ENCODE data around the gene CXCL13. TPM values are rescaled to one million over a fixed set of nuclear protein-coding genes. Genes with fewer than 3 reads are reported as not detected.
A peak's percentile ranks its signal among the peaks of the same experiment; 100 is the strongest.

The CXCL13 gene
- total and polyA plus RNA-seq, 2 experiments from 2014 or later: not detected

- no peak for DNase-seq
- Histone ChIP-seq H3K4me2 (ENCODE audit: unreplicated experiment) (no peak overlapping the region), H3K4me1 (ENCODE audit: insufficient read depth) (no peaks in the 10 kb centered on the region), H3K27ac (no peak overlapping the region), H4K20me1 (ENCODE audit: insufficient read depth) (no peaks in the 10 kb centered on the region), H3F3A (ENCODE audit: insufficient read depth) (no peaks in the 10 kb centered on the region), H3K79me2 (ENCODE audit: insufficient read depth) (no peaks in the 10 kb centered on the region), H2AFZ (no peak overlapping the region), H3K9me2 (ENCODE audit: insufficient read depth) (no peaks in the 10 kb centered on the region), H3K36me3 (ENCODE audit: low read depth) (no peaks in the 10 kb centered on the region), H3K4me3 (no peak overlapping the region), H3K9me3 (ENCODE audit: low read depth) (no peaks in the 10 kb centered on the region), H3K9ac (no peak overlapping the region), H3K27me3 (replicated peaks; ENCODE audit: insufficient read depth) (peaks cover 53% of the 10 kb centered on the region)
- in situ Hi-C loops (cut with MboI): no loop called here
- 67 to 76% methylated on average over 7 of the region's 7 CpGs for WGBS, 2 experiments (ENCODE audit: low coverage in 1 of 2, low lambda C conversion rate in 2 of 2, missing lambda C conversion rate in 2 of 2)
- no peak for TF ChIP-seq EZH2phosphoT487 (IDR thresholded peaks at IDR 0.05; ENCODE audit: insufficient read depth, low read depth)
- no peak for TF ChIP-seq EZH2 (IDR thresholded peaks at IDR 0.05; ENCODE audit: insufficient read depth, poor library complexity, severe bottlenecking)
These were observed 7.6 kb downstream of the CXCL13 start for GRCh38 chr4:77613267-77613666.

GRCh38 chr4:77615153-77615552 lies 9.5 kb downstream of the CXCL13 start:
- Histone ChIP-seq H3K79me2 (ENCODE audit: insufficient read depth) (no peaks in the 10 kb centered on the region), H3K27ac (no peak overlapping the region), H3K27me3 (replicated peaks; ENCODE audit: insufficient read depth) (peaks cover 47% of the 10 kb centered on the region), H2AFZ (no peak overlapping the region), H4K20me1 (ENCODE audit: insufficient read depth) (no peaks in the 10 kb centered on the region), H3K9me2 (ENCODE audit: insufficient read depth) (no peaks in the 10 kb centered on the region), H3K9me3 (ENCODE audit: low read depth) (no peaks in the 10 kb centered on the region), H3K9ac (no peak overlapping the region), H3K4me3 (no peak overlapping the region), H3K36me3 (ENCODE audit: low read depth) (no peaks in the 10 kb centered on the region), H3K4me1 (ENCODE audit: insufficient read depth) (no peaks in the 10 kb centered on the region), H3K4me2 (ENCODE audit: unreplicated experiment) (no peak overlapping the region), H3F3A (ENCODE audit: insufficient read depth) (no peaks in the 10 kb centered on the region)
- DNase-seq: no peak
- in situ Hi-C loops (cut with MboI): no loop called here
- no peak for TF ChIP-seq EZH2 (IDR thresholded peaks at IDR 0.05; ENCODE audit: insufficient read depth, poor library complexity, severe bottlenecking)
- no peak for TF ChIP-seq EZH2phosphoT487 (IDR thresholded peaks at IDR 0.05; ENCODE audit: insufficient read depth, low read depth)
- WGBS, 2 experiments (ENCODE audit: low coverage in 1 of 2, low lambda C conversion rate in 2 of 2, missing lambda C conversion rate in 2 of 2): 58 to 65% methylated on average over 5 of the region's 5 CpGs

GRCh38 chr4:77617203-77617602 lies 11.6 kb downstream of the CXCL13 start:
- 71 to 77% methylated on average over 4 to 5 of the region's 5 CpGs for WGBS, 2 experiments (ENCODE audit: low coverage in 1 of 2, low lambda C conversion rate in 2 of 2, missing lambda C conversion rate in 2 of 2)
- H3K27me3 ChIP-seq (replicated peaks; ENCODE audit: insufficient read depth): peaks cover 47% of the 10 kb centered on the region
- in situ Hi-C loops (cut with MboI): no loop called here
- DNase-seq: peak; percentile 50
- H3K36me3 ChIP-seq (ENCODE audit: low read depth): no peaks in the 10 kb centered on the region
- H3K4me2 ChIP-seq (ENCODE audit: unreplicated experiment): no peak overlapping the region
- H4K20me1 ChIP-seq (ENCODE audit: insufficient read depth): no peaks in the 10 kb centered on the region
- H3K79me2 ChIP-seq (ENCODE audit: insufficient read depth): no peaks in the 10 kb centered on the region
- no peaks in the 10 kb centered on the region for H3K9me2 ChIP-seq (ENCODE audit: insufficient read depth)
- no peak for TF ChIP-seq EZH2 (IDR thresholded peaks at IDR 0.05; ENCODE audit: insufficient read depth, poor library complexity, severe bottlenecking)
- no peak for TF ChIP-seq EZH2phosphoT487 (IDR thresholded peaks at IDR 0.05; ENCODE audit: insufficient read depth, low read depth)
- no peak overlapping the region for H3K27ac ChIP-seq
- no peaks in the 10 kb centered on the region for H3K4me1 ChIP-seq (ENCODE audit: insufficient read depth)
- H3K4me3 ChIP-seq: no peak overlapping the region
- no peak overlapping the region for H2AFZ ChIP-seq
- H3K9ac ChIP-seq: no peak overlapping the region
- H3K9me3 ChIP-seq (ENCODE audit: low read depth): no peaks in the 10 kb centered on the region
- no peaks in the 10 kb centered on the region for H3F3A ChIP-seq (ENCODE audit: insufficient read depth)

- Histone ChIP-seq H4K20me1 (ENCODE audit: insufficient read depth) (no peaks in the 10 kb centered on the region), H3K79me2 (ENCODE audit: insufficient read depth) (no peaks in the 10 kb centered on the region), H3K9ac (no peak overlapping the region), H3K4me1 (ENCODE audit: insufficient read depth) (no peaks in the 10 kb centered on the region), H3K36me3 (ENCODE audit: low read depth) (no peaks in the 10 kb centered on the region), H3K27ac (no peak overlapping the region), H3K4me3 (no peak overlapping the region), H3K27me3 (replicated peaks; ENCODE audit: insufficient read depth) (peaks cover 48% of the 10 kb centered on the region), H2AFZ (peak overlapping the region; percentile 47; the same call in 1 of the 2 replicates), H3F3A (ENCODE audit: insufficient read depth) (no peaks in the 10 kb centered on the region), H3K9me3 (ENCODE audit: low read depth) (no peaks in the 10 kb centered on the region), H3K4me2 (ENCODE audit: unreplicated experiment) (peak overlapping the region; percentile 80), H3K9me2 (ENCODE audit: insufficient read depth) (no peaks in the 10 kb centered on the region)
- WGBS, 2 experiments (ENCODE audit: low coverage in 1 of 2, low lambda C conversion rate in 2 of 2, missing lambda C conversion rate in 2 of 2): 3 to 4% methylated on average over 12 of the region's 12 CpGs
- TF ChIP-seq EZH2phosphoT487 (IDR thresholded peaks at IDR 0.05; ENCODE audit: insufficient read depth, low read depth): no peak
- TF ChIP-seq EZH2 (IDR thresholded peaks at IDR 0.05; ENCODE audit: insufficient read depth, poor library complexity, severe bottlenecking): no peak
- in situ Hi-C loops (cut with MboI): no loop called here
- peak; percentile 82 for DNase-seq
These were observed 13.0 kb downstream of the CXCL13 start for GRCh38 chr4:77618383-77619241.
